Stimulated activated CD4-positive, alpha-beta T cell treated with anti-CD3 and anti-CD28 coated beads, Interleukin-2, amount 100 ng/mL, for 48 hours (primary cell): Measurements from ENCODE around the gene HAGH.
"Not testable (repeated sequence)": the region's sequence is repeated elsewhere in the genome, so short reads cannot be mapped to it uniquely, and the experiment has no call there.

Experiments used
- DNase-seq, 2 donors: peaks; one replicate each; pipeline ENCODE4 v3.0.0-alpha.2; 2020

HAGH gene

GRCh38 chr16:1809281-1809801 lies 17.3 kb downstream of the HAGH start:
- no peak for DNase-seq

- DNase-seq, result no peak
Measured at GRCh38 chr16:1808691-1809090, 17.9 kb downstream of the HAGH start.

DNA sequence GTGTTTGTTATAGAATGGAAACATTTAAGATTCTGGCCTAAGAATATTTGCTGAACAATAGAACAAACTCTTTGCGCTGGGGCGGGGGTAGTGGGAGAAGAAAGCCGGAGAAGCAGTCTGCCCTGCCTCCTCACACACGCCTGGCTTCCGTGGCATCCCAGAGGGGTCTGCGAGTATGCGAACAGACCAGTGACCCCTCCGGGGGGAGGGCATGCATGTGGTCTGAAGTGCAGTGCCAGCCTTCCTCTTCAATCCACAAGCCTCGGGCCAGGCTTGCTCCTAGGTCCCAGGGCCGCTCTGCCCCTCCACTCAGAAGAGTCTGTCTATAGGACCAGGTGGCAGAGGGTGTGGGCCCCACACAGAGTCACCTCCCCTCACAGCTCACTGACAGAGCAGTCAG lies 19.0 kb downstream of the HAGH start:
- DNase-seq, result no peak

DNA sequence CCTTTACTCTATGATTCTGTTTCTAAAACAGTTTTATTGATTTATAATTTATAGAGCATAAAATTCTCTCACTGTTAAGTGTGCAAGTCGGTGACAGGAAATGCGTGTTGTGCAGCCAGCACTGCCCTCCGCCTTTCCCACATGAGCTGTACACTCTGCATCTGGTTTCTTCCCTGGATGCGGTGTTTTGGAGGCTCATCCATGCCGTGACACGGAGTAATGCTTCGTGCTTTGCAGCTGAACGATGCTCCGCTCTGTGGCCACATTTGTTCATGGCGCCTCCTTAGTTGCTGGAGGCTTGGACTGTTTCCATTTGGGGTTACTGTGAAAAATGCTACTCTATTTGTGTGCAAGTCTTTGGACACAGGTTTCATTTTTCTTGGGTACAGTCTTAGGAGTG lies 25.9 kb downstream of the HAGH start:
- DNase-seq, result no peak

DNA sequence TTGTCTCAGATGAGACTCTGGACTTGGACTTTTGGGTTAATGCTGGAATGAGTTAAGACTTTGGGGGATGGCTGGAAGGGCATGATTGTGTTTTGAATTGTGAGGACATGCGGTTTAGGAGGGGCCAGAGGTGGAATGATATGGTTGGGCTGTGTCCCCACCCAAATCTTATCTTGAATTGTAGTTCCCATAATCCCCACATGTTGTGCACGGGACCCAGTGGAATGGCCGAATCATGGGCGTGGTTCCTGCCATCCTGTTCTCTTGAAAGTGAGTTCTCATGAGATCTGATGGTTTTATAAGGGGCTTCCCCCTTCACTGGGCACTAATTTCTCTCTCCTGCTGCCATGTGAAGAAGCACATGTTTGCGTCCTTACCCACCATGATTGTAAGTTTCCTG lies 27.4 kb downstream of the HAGH start:
- DNase-seq, result not testable (repeated sequence)

- no peak for DNase-seq
Measured at GRCh38 chr16:1794908-1795666, 31.5 kb downstream of the HAGH start.

DNA sequence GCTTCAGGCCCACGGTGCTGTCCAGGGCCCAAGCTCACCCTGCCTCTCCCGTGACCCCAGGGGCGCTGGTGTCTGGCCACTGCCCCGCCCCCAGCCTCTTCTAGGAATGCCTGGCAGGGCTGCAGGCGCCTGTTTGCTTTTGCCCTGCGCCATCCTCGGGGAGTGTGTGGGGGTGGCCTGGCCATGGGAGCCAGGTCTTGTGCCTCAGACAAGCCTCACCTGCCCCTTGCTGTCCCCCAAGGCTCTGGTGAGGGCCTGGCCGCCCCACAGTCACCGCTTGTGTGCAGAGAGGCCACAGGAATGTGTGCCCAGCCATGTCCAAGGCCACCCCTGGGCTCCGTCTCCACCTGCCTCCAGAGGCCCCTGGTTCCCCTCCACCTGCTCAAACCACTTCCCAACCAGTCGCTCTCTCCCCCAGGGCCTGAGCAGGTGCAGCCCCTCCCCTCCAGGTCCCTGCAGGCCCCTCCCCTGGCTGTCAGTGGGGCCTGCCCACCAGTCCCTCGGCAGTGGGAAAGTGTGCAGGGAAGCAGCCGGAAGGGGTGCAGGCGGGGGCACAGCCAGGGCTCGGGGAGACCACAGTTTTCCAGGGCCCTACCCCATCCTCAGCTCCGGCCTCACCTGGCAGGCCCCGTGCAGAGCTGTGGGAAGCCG lies 32.3 kb downstream of the HAGH start:
- no peak for DNase-seq

DNA sequence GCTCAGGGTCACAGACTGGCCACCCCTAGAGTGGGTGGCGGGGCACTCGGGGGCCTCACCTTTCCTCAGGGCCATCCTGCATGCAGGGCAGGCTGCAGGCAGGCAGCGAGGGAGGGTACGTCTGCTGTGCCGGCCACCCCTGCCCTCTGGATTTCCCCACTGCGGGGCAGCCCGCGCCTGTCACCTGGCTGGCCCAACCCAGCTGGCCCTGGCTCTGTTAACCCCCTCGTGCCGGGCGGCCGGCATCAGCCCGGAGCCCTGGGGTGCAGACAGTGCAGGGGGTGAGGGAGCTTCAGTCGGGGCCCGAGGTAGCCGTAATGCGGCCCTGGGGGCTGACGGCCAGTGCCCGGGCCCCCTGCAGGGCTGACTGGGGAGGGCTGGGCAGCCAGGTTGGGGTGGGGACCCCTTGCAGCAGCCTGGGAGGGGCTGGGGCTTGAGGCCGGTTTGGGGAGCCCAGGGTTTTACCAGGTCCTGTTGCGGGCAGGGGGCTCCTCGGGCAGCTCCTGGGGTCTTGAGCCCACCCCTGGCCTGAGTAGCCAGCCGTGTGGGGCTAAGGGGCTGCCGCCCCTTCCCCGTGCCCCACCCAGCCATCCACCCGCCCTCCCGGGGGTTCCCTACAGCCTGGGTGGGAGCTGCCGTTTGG lies 32.9 kb downstream of the HAGH start, which contains the start of gene IGFALS:
IGFALS (minus strand) TSS at position 128 of the 643 bp plus-strand sequence; CDS start at position 75, 53 bp downstream.
- DNase-seq, result no peak

GRCh38 chr16:1792836-1793577 lies 33.6 kb downstream of the HAGH start:
- no peak for DNase-seq

GRCh38 chr16:1791943-1792812 lies 34.4 kb downstream of the HAGH start:
- DNase-seq, result no peak

- DNase-seq, result no peak
Measured at GRCh38 chr16:1791256-1791942, 35.2 kb downstream of the HAGH start.

DNA sequence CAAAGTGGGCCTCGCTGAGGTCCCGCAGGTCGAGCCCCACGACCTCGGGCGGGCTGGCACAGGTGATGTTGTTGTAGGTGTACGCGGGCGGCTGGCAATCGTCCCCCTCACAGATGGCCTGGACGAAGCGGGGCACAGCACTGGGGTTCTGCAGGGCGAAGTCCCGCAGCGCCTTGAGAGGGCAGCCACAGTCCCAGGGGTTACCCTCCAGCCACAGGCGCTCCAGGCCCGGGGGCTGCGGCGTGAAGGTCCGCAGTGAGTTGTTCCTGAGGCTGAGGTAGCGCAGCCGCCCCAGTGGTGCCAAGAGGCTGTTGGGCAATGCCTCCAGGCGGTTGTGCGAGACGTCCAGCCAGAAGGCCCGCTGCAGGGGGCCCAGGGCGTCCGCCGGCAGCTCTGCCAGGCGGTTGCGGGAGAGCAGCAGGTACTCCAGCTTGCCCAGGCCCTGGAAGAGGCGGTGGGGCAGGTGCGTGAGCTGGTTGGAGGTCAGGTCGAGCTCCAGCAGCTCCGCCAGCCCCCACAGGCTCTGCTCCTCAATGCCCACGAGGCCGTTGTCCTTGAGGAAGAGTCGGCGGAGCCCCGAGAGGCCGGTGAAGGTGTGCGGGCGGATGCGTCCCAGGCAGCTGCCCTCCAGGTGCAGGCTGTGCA lies 35.9 kb downstream of the HAGH start:
- no peak for DNase-seq

GRCh38 chr16:1790261-1790610 lies 36.4 kb downstream of the HAGH start:
- no peak for DNase-seq

DNA sequence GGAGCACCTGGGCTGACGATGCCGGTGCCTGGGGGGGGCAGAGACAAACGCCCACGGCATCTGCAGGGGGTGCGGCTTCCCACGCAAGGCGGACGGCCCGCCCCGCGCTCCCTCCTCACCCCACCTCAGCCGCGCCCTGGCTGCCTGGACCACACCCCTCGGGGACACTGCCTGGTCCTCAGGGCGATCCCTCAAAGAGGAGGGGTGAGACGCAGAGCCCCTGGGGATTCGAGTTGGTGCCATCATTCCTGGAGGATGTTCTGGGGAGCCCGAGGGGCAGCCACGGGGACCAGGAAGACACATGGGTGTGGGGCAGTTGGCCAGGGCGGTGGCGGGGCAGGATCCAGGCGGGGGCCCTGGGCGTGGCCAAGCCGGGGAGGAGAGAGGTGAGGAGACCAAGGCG lies 37.0 kb downstream of the HAGH start:
- no peak for DNase-seq

DNA sequence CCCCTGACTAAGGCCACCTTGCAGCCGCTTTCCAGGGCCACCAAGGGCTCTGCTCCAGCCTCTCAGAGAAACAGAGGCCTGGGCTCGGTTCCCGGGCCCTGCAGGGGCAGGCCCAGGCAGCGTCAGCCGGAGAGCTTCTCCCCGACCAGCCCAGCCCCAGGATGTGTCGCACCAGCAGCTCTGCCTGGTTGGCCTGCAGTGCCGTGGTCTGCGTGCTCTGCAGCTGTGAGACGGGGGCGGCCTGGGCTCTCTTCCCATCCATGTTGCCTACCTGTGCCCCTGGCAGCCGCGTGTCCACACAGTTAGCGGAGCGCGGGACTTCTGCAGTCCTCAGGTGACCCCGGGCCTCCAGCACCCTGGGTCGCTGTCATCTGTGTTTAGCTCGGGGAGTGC lies 37.9 kb downstream of the HAGH start:
- DNase-seq, result no peak

DNA sequence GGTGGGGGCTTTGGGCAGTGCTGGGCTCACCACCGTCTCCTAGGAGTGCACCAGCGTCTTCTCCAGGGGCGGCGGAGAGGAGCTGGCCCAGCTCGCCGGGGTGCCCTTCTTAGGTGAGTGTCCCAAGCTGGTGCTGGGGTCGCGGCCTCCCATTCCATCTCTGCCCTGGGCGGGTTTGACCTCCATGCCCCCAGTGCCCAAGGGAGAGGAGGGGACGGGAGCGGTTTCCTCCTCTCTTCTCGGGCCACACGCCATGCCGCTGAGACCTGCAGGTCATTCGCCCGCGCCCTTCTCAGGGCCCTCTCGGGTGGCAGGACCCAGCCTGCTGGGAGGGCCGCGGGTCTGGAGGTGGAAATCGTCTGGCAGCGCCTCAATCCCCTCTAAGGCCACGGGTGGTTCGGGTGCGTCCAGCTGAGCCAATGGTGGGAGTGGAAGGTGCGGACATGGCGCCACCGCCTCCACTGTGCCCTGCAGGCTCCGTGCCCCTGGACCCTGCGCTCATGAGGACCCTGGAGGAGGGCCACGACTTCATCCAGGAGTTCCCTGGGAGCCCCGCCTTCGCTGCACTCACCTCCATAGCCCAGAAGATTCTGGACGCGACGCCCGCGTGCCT lies 38.4 kb downstream of the HAGH start:
- DNase-seq, result no peak

DNA sequence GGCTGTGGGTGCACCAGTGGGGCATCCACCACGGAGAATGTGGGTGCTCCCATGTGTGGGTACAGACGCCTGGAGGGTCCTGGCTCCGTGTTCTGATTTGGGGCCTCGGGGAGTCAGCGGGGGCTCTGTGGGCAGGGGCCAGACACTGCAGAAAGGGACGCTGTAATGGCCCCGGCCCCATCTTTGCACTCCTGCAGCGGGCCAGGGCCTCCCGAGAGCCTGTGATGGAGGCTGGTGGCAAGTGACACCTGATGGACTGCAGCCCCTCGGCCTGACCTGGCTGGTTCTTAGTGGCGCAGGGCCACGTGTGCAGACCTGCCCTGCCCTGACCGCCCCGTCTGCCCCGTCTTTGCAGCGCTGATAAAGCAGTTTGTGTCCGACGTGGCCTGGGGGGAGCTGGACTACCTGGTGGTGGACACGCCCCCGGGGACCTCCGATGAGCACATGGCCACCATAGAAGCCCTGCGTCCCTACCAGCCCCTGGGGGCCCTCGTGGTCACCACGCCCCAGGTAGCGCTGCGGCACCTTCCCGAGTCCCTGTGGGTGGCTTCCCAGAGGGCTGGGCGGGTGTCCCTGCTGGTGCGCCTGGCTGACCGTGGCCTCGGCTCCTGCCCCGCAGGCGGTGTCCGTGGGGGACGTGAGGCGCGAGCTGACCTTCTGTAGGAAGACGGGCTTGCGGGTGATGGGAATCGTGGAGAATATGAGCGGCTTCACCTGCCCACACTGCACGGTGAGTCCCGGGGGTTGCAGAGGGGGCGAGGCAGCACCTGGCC lies 39.1 kb downstream of the HAGH start:
- DNase-seq, result no peak

GRCh38 chr16:1787056-1787321 lies 39.6 kb downstream of the HAGH start:
- DNase-seq, result no peak

GRCh38 chr16:1786242-1787055 lies 40.2 kb downstream of the HAGH start:
- no peak for DNase-seq
